ENCODE data around the gene PP2D1.

PP2D1 gene

DNA sequence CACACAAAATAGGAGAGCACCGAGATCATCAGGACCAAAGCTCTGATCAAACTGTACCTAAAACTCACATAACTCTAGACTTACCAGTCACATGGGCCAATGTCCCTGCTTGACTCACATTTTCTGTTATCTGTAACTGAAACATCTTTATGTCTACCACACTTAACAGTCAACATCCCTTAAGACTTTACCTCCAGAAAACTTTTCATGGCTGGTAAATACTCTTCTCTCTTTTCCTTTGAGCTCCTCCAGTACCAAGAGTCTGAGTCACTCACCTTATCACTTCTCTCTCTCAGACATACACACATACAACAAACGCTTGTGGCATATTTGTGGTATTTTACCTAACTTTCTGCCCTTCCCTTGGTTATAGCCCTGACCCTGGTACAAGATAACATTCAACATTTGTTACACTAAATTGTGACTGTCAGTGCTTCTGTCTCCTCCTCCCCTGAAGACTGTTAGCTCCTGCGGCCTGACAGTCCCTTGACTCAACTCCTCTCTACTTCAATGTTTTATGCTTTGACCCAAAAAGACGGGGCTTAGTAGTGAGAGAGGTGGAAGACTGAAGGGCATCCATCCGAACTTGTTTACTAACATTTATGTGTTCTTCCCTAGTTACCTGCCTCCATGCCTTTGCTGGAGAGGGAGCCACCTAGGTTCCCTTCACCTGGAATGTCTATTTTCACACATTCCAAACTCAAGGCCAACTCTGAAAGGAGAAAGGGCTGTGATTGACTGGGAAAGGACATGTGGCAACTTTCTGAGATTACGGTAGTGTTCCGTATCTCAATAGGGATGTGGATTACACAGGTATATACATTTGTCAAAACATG, 74.4 kb downstream of the PP2D1 start:
- TF ChIP-seq, protein P1, sequence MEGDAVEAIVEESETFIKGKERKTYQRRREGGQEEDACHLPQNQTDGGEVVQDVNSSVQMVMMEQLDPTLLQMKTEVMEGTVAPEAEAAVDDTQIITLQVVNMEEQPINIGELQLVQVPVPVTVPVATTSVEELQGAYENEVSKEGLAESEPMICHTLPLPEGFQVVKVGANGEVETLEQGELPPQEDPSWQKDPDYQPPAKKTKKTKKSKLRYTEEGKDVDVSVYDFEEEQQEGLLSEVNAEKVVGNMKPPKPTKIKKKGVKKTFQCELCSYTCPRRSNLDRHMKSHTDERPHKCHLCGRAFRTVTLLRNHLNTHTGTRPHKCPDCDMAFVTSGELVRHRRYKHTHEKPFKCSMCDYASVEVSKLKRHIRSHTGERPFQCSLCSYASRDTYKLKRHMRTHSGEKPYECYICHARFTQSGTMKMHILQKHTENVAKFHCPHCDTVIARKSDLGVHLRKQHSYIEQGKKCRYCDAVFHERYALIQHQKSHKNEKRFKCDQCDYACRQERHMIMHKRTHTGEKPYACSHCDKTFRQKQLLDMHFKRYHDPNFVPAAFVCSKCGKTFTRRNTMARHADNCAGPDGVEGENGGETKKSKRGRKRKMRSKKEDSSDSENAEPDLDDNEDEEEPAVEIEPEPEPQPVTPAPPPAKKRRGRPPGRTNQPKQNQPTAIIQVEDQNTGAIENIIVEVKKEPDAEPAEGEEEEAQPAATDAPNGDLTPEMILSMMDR (IDR thresholded peaks at IDR 0.05; ENCODE audit: low read depth, low read length, missing control alignments), result no peak
- no peak overlapping the region for H3K4me3 ChIP-seq (ENCODE audit: low read depth, low read length)
- no peak for DNase-seq (ENCODE audit: low read depth)

Data from GM12864 (cell line).